CD14-positive monocyte (primary cell): ENCODE data around the gene PDE4D. TPM values are rescaled to one million over a fixed set of nuclear protein-coding genes. Genes with fewer than 3 reads are reported as not detected.

ENCODE experiments used
- DNase-seq, 3 donors: peaks; one replicate each; pipeline ENCODE4 v3.0.0-alpha.2; 2011 to 2022
- H2AFZ ChIP-seq: 2 replicates; pipeline ENCODE4 v1.6.0; 2012; ENCODE audit warnings: mild to moderate bottlenecking, low read depth, low read length, inconsistent platforms; ENCODE audit not compliant: insufficient read depth, poor library complexity, severe bottlenecking
- H3K27ac ChIP-seq, 2 donors: 1 replicate in 1 of 2; 2 replicates in 1 of 2; pipeline ENCODE4 v1.5.1; 2012 to 2013; ENCODE audit warnings: low read length in 2 of 2, control low read depth in 1 of 2, inconsistent platforms in 1 of 2, low read depth in 1 of 2, mild to moderate bottlenecking in 1 of 2
- H3K27me3 ChIP-seq, 2 donors: one replicate each; pipeline versions ENCODE4 v1.6.0 to v1.6.1; 2011 to 2013; ENCODE audit warnings: low read length in 2 of 2; ENCODE audit not compliant: control insufficient read depth in 2 of 2, insufficient read depth in 2 of 2
- H3K36me3 ChIP-seq, 2 donors: replicated peaks in 1 of 2; 1 replicate in 1 of 2; 2 replicates in 1 of 2; pipeline versions ENCODE4 v1.5.1 to v1.6.1; 2012 to 2013; ENCODE audit warnings: low read length in 2 of 2, control low read depth in 1 of 2, inconsistent platforms in 1 of 2, mild to moderate bottlenecking in 1 of 2; ENCODE audit not compliant: insufficient read depth in 2 of 2, control insufficient read depth in 1 of 2
- H3K4me1 ChIP-seq, 2 donors: 1 replicate in 1 of 2; 2 replicates in 1 of 2; pipeline versions ENCODE4 v1.5.1 to v1.6.1; 2012 to 2013; ENCODE audit warnings: low read length in 2 of 2, control low read depth in 1 of 2, inconsistent platforms in 1 of 2, mild to moderate bottlenecking in 1 of 2, moderate library complexity in 1 of 2; ENCODE audit not compliant: insufficient read depth in 2 of 2, control insufficient read depth in 1 of 2
- H3K4me2 ChIP-seq: replicated peaks from 2 replicates; pipeline ENCODE3; 2012; ENCODE audit warnings: low read length, moderate library complexity, mild to moderate bottlenecking; ENCODE audit not compliant: poor library complexity, severe bottlenecking; ENCODE audit errors: extremely low read depth
- H3K4me3 ChIP-seq, 3 experiments: fragments of 200-600 bp in 1 of 3; sonication (generic) in 1 of 3; replicated peaks in 1 of 3; 1 replicate in 2 of 3; 2 replicates in 1 of 3; pipeline ENCODE4 v1.5.1; 2011 to 2013; ENCODE audit warnings: low read length in 3 of 3, mild to moderate bottlenecking in 3 of 3, control low read depth in 2 of 3, low read depth in 2 of 3, inconsistent platforms in 1 of 3, moderate library complexity in 1 of 3
- H3K79me2 ChIP-seq: 2 replicates; pipeline ENCODE4 v1.6.0; 2012; ENCODE audit warnings: mild to moderate bottlenecking, control low read depth, inconsistent platforms, low read length, moderate library complexity; ENCODE audit not compliant: insufficient read depth
- H3K9ac ChIP-seq: 2 replicates; pipeline ENCODE4 v1.6.0; 2017; ENCODE audit warnings: low read length, mild to moderate bottlenecking; ENCODE audit not compliant: insufficient read depth, poor library complexity, severe bottlenecking
- H3K9me3 ChIP-seq, 2 donors: replicated peaks in 1 of 2; 1 replicate in 1 of 2; 2 replicates in 1 of 2; pipeline versions ENCODE4 v1.5.1 to v1.6.1; 2012 to 2013; ENCODE audit warnings: low read length in 2 of 2, control low read depth in 1 of 2; ENCODE audit not compliant: control insufficient read depth in 1 of 2, insufficient read depth in 1 of 2
- H4K20me1 ChIP-seq: 2 replicates; pipeline ENCODE4 v1.6.0; 2012; ENCODE audit warnings: mild to moderate bottlenecking, low read length, control low read depth, moderate library complexity; ENCODE audit not compliant: insufficient read depth
- H3K27ac Mint-ChIP-seq, 7 donors: one replicate each; pipeline ENCODE4 v1.8.0; 2020; ENCODE audit warnings: mild to moderate bottlenecking in 7 of 7, mixed read lengths in 7 of 7, moderate library complexity in 6 of 7, inconsistent platforms in 2 of 7
- H3K27me3 Mint-ChIP-seq, 3 donors: one replicate each; pipeline ENCODE4 v1.8.0; 2021 to 2022; ENCODE audit warnings: low read depth in 3 of 3, mild to moderate bottlenecking in 3 of 3, mixed read lengths in 3 of 3, moderate library complexity in 3 of 3, inconsistent platforms in 1 of 3
- H3K36me3 Mint-ChIP-seq, 2 donors: one replicate each; pipeline ENCODE4 v1.8.0; 2020; ENCODE audit warnings: mixed read lengths in 2 of 2, inconsistent platforms in 1 of 2, mild to moderate bottlenecking in 1 of 2
- H3K4me1 Mint-ChIP-seq: one replicate; pipeline ENCODE4 v1.8.0; 2020; ENCODE audit warnings: mild to moderate bottlenecking, mixed read lengths
- H3K4me3 Mint-ChIP-seq, 2 donors: one replicate each; pipeline ENCODE4 v1.8.0; 2020; ENCODE audit warnings: mild to moderate bottlenecking in 2 of 2, mixed read lengths in 2 of 2, moderate library complexity in 1 of 2
- H3K9me3 Mint-ChIP-seq, 7 donors: one replicate each; pipeline ENCODE4 v1.8.0; 2020 to 2022; ENCODE audit warnings: mixed read lengths in 7 of 7, mild to moderate bottlenecking in 6 of 7, moderate library complexity in 6 of 7, inconsistent platforms in 2 of 7
- CTCF ChIP-seq: fragments of 200-600 bp; IDR thresholded peaks from one replicate; pipeline ENCODE4 v1.8.0; 2022; ENCODE audit warnings: antibody characterized with exemption, mild to moderate bottlenecking
- WGBS: methylation state at CpG from one replicate; pipeline ENCODE4 v1.1.5; 2013; ENCODE audit warnings: missing lambda C conversion rate; ENCODE audit not compliant: insufficient coverage; 5-methylcytosine and 5-hydroxymethylcytosine counted together
- intact Hi-C, 2 donors: fragments of 100-400 bp; cut with micrococcal nuclease; formaldehyde crosslinking; loops; one replicate each; pipeline versions ENCODE4 v1.15.0 to v1.15.1; 2023
- polyA plus RNA-seq, 3 donors: library from polyadenylated mRNA; depleted of rRNA in 1 of 3; unstranded in 2 of 3; stranded (reverse) in 1 of 3; fragments of 300-500 nt in 2 of 3; fragments of >200 nt in 1 of 3; fragmentation: Illumina TruSeq in 2 of 3; gene quantifications; 1 replicate in 2 of 3; 2 replicates in 1 of 3; pipeline ENCODE4 v1.2.3, GENCODE V29; 2012 to 2021

PDE4D gene
- polyA plus RNA-seq, 3 donors: 1.9 to 3.4 (median 2.8) TPM

- no peak overlapping the region for H3K27ac Mint-ChIP-seq
- H3K27me3 Mint-ChIP-seq: no peaks in the 10 kb centered on the region
- H3K4me1 Mint-ChIP-seq: peaks cover 2% of the 10 kb centered on the region
Measured at GRCh38 chr5:59103303-59103702, 790.2 kb downstream of the PDE4D start.

DNA sequence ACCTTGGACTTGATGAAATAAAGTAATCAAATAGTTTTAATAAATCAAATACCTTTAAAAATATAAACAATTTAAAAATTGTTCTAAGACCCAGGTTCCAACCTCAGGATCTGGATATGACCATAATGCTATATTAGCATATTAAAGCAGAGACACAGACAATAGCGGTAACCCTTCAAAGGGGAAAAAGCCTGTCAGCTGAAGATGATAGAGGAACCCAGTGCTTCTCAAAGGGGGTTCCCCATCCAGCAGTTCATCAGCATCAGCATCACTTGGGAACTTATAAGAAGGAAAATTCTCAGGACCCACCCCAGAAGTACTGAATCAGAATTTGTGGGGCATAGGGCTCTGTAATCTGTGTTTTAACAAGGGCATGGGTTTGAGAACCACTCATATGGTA, 791.1 kb downstream of the PDE4D start:
- no peak overlapping the region for H3K4me2 ChIP-seq
- H3K27me3 Mint-ChIP-seq: no peaks in the 10 kb centered on the region
- intact Hi-C loops: no loop called here
- no peak overlapping the region for H2AFZ ChIP-seq
- no peaks in the 10 kb centered on the region for H3K79me2 ChIP-seq
- peaks cover 0 to 2% of the 10 kb centered on the region in 2 donors for H3K36me3 Mint-ChIP-seq
- no peak overlapping the region for H3K4me3 ChIP-seq
- no peak overlapping the region for H3K9ac ChIP-seq
- H3K4me3 Mint-ChIP-seq: no peak overlapping the region
- no peak for TF ChIP-seq CTCF
- no peaks in the 10 kb centered on the region for H3K36me3 ChIP-seq
- H3K27ac Mint-ChIP-seq: no peak overlapping the region
- no peaks in the 10 kb centered on the region for H3K27me3 ChIP-seq
- peaks cover 2% of the 10 kb centered on the region for H3K4me1 Mint-ChIP-seq
- WGBS: no CpG with 5 or more reads among the region's 1 CpG
- peaks cover 0 to 2% (median 0%) of the 10 kb centered on the region in 7 donors for H3K9me3 Mint-ChIP-seq
- DNase-seq: peak in 1 of 3 donors; percentile 7
- H3K9me3 ChIP-seq: no peaks in the 10 kb centered on the region
- H3K4me1 ChIP-seq: no peaks in the 10 kb centered on the region
- H3K27ac ChIP-seq: no peak overlapping the region
- no peaks in the 10 kb centered on the region for H4K20me1 ChIP-seq

More at GRCh38 chr5:59103303-59103702, 790.2 kb downstream of the PDE4D start:
- no peak overlapping the region for H2AFZ ChIP-seq
- WGBS: 0% methylated on average over 2 of the region's 3 CpGs
- TF ChIP-seq CTCF: no peak
- no peak overlapping the region for H3K4me3 Mint-ChIP-seq
- no peaks in the 10 kb centered on the region for H3K36me3 ChIP-seq
- H3K9me3 Mint-ChIP-seq: peaks cover 0 to 2% (median 0%) of the 10 kb centered on the region in 7 donors
- H3K4me1 ChIP-seq: no peaks in the 10 kb centered on the region
- H3K4me3 ChIP-seq: no peak overlapping the region
- intact Hi-C loops: no loop called here
- H3K9me3 ChIP-seq: no peaks in the 10 kb centered on the region
- no peak overlapping the region for H3K9ac ChIP-seq
- no peak overlapping the region for H3K27ac ChIP-seq
- no peaks in the 10 kb centered on the region for H3K79me2 ChIP-seq
- no peaks in the 10 kb centered on the region for H3K27me3 ChIP-seq
- DNase-seq: no peak
- H3K36me3 Mint-ChIP-seq: peaks cover 0 to 2% of the 10 kb centered on the region in 2 donors
- no peaks in the 10 kb centered on the region for H4K20me1 ChIP-seq
- no peak overlapping the region for H3K4me2 ChIP-seq
